Astrocyte (in vitro differentiated cells and primary cell): Measurements from ENCODE around the gene SSBP2.

ENCODE experiments used
- EZH2 ChIP-seq: IDR thresholded peaks from 2 replicates; pipeline ENCODE4 v1.6.1; 2012; ENCODE audit warnings: mild to moderate bottlenecking, low read length, inconsistent platforms; ENCODE audit not compliant: insufficient read depth
- TF ChIP-seq, protein P1 (sequence below): IDR thresholded peaks from 2 replicates; pipeline ENCODE4 v1.5.1; 2011; ENCODE audit warnings: low read depth, mild to moderate bottlenecking, inconsistent platforms, low read length, moderate library complexity; ENCODE audit not compliant: insufficient read depth

DNA sequence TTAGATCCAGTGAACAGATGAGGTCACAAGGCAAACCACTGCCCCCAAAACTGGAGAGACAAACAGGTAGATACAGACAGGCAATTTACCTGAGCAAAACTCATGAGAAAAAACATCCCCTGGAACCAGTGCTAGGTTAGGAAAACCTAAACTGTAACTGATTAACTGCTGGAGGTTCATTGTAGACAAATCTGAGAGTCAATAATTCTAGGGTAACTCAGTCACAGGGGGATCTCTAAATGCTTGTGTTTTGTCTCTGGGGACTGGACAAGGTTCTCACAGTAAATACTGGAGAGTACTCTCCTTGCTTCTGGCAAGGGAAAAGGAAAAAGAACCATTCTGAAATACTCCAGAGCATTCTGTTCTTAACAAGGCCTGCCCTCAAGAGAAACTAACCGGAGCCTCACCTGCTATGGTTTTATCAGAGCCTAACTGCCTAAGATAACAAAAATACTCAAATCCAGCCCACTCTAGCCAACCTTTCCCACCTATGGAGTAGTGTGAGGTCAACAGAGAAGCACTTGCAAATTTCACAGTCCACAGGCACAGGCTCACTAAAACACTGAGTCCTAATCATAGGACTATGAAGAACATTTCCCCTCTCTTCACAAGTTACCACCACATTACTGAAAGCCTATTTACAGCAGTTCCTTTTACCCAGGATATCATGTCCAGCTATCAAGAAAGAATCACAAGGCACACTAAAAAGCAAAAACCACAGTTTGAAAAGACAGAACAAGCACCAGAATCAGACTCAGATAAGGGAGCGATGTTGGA is 217.1 kb downstream of the SSBP2 start:
- TF ChIP-seq, protein P1, sequence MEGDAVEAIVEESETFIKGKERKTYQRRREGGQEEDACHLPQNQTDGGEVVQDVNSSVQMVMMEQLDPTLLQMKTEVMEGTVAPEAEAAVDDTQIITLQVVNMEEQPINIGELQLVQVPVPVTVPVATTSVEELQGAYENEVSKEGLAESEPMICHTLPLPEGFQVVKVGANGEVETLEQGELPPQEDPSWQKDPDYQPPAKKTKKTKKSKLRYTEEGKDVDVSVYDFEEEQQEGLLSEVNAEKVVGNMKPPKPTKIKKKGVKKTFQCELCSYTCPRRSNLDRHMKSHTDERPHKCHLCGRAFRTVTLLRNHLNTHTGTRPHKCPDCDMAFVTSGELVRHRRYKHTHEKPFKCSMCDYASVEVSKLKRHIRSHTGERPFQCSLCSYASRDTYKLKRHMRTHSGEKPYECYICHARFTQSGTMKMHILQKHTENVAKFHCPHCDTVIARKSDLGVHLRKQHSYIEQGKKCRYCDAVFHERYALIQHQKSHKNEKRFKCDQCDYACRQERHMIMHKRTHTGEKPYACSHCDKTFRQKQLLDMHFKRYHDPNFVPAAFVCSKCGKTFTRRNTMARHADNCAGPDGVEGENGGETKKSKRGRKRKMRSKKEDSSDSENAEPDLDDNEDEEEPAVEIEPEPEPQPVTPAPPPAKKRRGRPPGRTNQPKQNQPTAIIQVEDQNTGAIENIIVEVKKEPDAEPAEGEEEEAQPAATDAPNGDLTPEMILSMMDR: no peak
- no peak for TF ChIP-seq EZH2
